Activated CD4-positive, alpha-beta T cell treated with anti-CD3 and anti-CD28 coated beads, Interleukin-2, amount 50 U/mL, for 4 hours (primary cell): Measurements from ENCODE around the gene DNASE1L3.
"Not testable (repeated sequence)": the region's sequence is repeated elsewhere in the genome, so short reads cannot be mapped to it uniquely, and the experiment has no call there.

Experiments
- DNase-seq, 2 experiments: peaks; one replicate each; pipeline ENCODE4 v3.0.0-alpha.2; 2020

Gene DNASE1L3

DNA sequence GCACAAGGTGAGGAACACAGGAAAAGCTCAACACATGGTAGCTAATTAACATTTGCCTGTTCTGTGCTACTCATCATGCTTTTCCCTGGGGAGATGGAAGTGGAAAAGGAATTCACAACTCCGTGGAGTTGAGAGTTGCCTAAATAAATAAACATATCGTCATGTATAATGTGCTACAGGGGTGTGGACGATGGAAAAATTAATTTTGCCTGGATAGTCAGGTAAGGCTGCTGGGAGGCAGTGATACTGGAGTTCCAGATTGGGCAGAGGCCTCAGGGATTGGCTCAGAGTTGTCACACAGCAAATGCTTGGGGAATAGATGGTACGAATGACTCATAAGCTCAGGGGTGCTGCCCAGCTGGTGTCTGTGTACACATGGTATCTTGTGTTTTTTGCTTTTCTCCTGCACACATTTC is 23.8 kb upstream of the DNASE1L3 start:
- no peak for DNase-seq

DNA sequence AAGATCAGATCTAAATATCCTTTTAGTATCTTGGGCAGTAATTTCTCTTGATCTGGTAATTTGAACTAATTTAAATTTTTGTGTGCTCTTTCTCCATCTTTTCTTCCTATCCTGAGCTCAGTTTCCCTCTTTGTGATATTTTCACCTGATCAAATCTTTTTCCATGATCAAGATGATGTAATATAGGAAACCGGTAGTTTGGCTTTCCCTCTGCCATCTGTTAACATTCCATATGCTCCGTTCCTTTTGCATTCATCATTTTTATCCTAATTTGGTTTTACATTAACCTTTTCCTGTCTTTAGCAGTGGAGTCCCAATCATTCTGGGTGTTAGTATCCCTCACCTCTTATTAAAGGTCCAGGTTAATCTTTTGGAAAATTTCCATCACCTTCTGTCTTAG is 20.9 kb upstream of the DNASE1L3 start:
- no peak for DNase-seq

DNA sequence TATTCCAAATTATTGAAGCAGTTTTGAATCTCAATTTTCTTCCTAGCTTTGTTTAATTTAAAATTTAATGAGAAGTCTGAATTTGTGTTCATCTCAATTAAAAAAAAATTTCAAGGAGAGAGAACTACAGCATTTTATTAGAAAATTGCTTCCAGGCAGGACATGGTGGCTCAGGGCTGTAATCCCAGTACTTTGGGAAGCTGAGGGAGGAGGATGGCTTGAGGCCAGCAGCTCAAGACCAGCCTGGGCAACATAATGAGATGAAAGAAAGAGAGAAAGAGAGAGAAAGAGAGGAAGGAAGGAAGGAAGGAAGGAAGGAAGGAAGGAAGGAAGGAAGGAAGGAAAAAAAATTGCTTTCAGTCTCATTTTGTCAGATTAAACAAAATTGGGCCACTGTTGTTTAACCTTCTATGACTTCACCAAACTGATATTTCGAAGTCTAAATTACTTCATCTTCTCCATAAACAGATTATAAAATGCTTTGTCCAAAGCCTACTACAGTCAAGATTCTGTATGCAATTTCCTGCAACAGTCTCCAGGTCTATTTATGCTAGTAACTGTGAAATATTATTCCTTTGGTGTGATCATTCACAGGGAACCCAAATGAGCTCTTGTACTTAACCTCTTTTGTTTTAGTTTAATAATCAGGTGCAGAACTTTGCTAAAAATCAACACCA is 20.2 kb upstream of the DNASE1L3 start:
- DNase-seq: no peak

DNA sequence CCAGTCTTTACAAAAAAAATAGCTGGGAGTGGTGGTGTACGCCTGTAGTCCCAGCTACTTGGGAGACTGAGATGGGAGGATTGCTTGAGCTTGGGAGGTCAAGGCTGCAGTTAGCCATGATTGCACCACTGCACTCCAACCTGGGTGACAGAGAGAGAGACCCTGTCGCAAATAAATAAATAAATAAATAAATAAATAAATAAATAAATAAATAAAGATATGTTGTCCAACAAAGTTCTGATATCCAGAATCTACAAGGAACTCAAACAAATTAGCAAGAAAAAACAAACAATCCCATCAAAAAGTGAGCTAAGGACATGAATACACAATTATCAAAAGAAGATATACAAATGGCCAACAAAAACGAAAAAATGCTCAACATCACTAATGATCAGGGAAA is 17.2 kb upstream of the DNASE1L3 start:
- DNase-seq: not testable (repeated sequence)

DNA sequence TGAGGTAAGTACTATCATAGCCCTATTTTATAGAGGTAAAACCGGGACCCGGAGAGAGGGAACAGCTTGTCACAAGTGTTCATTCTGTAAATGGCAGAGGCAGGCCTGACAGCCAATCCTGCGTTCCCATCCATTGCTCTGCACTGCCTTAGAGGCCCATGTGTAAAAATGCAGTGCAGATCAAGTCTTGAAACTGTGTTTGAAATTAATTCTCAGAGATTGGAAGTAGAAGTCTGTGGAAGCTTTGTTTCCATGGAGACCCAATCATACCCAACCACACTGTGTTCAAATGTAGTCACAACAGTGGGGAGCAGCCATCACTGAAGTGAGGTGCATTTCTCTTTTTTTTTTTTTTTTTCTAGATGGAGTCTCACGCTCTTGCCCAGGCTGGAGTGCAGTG is 13.1 kb upstream of the DNASE1L3 start:
- no peak for DNase-seq

DNA sequence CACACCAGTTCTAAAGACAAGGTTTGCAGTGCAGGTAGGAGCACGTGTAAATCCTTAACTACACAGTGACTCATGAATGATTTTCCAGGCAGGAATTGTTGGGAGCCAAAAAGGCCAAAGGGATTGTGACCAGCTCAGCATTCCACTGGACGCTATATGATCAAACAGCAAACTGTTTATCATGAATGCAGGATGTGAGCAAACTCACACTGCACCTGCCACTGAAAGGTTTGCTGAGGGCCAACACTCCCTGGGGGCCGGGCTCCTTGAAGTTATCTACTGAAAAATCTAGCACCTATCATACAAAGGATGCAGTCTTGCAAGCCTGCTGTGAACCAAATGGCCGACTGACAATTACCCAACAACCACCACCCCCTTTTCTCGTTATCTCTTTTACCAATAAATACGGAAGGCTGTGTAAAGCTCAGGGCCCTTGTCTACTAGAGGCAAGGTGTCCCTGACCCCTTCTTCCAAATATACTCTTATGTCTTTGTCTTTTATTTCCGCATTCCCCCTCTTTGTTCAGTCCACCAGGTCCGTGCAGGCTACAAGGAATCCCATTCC is 11.5 kb upstream of the DNASE1L3 start:
- DNase-seq: no peak

DNA sequence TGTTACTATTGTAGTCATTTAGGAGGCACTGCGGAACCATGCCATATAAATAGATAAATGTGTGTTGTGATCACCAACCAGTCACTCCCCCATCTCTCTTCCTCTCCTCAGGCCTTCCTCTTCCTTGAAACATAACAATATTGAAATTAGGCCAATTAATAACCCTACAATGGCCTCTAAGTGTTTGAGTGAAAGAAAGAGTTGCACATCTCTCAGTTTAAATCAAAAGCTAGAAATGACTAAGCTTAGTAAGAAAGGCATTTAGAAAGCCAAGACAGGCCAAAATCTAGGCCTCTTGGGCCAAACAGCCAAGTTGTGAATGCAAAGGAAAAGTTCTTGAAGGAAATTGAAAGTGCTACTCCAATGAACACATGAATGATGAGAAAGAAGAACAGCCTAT is 8.1 kb upstream of the DNASE1L3 start:
- DNase-seq: no peak

DNA sequence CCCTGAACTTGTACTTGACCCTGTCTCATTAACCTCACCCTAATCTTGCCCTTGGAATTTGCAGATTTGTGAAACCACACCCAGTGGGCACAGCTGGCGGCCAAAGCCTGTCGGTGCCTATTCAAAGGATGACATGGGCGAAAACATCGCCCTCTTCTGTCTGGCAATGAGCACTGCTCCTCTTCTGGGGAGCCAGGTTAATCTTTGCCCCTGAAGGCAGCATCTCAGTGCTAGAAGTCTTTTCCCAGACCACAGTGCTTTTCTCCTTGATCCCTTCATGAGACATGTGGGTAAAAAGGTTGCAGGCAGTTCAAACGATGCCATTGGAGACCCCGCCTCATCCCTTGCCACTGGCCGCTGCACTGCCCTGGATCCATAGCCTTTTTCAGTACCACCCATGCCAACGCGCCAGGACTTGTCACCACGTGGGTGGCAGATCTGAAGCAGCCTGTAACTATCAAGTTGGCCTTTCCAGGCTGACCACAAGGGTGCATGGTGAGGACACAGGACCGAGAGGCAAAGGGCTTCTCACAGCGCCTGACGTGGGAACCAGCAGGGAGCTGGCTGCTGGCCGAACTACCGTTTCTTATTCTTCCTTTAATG is 6.5 kb upstream of the DNASE1L3 start:
- DNase-seq: peak; percentile 34 to 39

DNA sequence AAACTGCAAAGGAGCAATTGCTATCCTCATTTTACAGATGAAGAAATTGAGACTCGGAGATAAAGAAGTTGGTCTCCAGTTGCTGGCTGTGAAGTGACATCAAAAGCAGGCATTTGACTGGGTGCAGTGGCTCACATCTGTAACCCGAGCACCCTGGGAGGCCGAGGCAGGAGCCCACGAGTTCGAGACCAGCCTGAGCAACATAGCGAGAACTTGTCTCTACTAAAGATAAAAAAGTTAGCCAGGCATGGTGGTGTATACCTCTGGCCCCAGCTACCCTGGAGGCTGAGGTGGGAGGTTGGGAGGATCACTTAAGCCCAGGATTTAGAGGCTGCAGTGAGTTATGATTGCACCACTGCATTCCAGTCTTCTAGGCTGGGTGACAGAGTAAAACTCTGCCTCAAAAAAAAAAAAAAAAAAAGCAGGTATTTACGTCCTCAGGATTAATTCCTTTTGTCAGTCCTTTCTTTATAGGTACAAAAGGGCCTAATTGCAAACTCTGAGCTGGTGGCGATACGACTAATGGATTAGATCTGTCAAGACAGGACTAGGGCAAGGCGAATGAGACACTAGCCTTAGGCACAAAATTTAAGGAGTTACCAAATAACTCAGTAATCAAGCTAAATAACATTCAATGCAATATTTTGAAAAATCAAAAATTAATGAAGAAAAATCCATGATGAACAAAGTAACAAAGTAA is 5.9 kb upstream of the DNASE1L3 start:
- no peak for DNase-seq

DNA sequence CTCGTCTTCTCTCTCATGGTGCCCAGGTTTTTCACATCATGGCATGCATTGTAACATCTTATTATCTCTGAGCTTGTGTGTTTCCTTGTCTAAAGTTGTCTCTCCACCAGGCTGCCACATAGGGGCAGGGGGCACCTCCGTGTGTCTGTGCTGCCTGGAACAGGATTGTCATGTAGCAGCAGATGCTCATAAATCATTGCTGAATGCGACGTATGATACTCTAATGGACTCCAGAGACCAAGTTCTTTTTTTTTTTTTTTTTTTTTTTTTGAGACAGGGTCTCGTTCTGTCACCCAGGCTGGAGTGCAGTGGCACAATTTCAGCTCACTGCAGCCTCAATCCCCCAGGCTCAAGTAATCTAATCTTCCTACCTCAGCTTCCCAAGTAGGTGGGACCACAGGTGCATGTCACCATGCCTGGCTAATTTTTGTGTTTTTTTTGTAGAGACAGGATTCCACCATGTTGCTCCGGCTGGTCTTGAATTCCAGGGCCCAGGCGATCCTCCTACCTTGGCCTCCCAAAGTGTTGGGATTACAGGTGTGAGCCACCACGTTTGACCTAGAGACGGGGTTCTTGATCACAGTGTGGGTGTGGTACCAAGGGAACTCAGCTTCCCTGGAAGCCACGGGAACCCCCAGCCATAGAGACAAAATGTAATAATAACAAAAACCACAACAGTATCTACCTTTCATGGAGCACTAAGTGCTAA is 4.7 kb upstream of the DNASE1L3 start:
- no peak for DNase-seq

DNA sequence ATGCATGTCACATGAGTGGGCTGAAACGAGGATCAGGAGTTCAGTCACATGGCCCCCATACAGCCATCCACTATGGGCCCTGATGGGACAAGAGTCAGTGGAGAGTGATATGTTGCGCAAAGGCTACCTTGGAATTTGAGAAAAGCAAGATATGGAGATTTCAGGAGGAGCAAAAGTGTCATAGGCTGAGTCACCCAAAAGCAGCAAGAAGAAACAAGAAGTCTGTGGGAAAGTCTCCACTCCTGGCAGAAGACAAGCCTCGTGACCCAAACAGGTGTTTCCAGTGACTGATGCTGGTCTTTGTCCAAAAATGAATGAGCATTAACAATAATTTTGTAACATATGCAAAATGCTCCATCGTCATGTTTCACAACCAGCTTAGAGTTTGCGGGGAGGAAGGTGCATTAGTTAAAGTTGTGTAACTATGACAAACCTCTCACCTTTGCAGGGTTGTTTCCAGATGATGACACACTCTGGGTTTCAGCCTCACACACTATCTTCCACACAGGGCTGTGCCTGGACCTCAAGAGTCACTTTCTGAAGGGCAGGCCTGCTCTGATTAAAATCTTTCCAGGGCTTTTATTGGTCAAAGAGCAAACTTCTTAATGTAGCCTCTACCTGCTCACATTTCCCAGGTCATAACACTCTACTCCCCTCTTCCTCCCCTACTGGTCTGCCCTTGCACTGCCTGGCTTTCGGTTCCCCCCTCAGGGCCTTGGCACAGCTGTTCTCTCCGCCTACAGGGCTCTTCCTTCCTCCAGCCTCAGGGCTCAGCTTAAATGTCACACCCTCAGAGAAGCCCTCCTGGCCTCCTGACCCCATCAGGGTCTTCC is 3.9 kb upstream of the DNASE1L3 start:
- DNase-seq: no peak

DNA sequence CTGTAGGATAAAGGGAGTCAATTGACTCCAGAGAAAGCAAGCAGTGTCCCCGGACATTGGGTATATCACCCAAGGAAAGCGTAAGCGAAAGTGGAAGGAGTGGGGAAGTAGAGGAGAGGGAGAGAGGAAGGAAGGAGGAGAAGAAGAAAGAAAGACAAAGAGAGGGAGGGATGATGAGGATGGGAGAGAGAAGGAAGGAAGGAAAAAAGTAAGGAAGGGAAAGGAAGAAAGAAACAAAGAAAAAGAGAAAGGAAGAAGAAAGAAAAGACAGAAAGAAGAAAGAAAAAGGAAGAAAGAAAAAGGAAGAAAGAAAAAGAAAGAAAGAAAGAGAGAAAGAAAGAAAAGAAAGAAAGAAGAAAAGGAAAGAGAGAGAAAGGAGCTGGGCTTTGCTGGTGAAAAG is 839 bp downstream of the DNASE1L3 start:
- DNase-seq: no peak

DNA sequence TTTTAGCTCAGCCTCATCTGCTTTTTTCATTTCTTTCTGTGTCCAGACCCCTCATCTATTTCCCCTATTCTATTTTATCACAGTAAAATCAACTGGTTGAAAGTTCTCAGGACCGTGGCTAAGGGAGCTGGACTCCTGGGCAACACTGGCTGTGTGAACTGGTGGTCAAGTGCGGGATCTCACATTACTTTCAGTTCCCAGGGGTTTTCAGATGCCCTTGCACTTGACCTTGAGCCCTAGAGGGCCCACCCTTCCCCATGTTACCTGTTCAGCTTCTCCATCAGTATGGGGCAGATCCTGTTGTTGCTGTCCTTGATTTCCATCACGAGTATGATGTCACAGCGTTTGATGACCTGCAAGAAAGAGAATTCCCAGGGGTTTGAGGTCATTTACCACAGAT is 2.8 kb downstream of the DNASE1L3 start:
- DNase-seq: no peak

DNA sequence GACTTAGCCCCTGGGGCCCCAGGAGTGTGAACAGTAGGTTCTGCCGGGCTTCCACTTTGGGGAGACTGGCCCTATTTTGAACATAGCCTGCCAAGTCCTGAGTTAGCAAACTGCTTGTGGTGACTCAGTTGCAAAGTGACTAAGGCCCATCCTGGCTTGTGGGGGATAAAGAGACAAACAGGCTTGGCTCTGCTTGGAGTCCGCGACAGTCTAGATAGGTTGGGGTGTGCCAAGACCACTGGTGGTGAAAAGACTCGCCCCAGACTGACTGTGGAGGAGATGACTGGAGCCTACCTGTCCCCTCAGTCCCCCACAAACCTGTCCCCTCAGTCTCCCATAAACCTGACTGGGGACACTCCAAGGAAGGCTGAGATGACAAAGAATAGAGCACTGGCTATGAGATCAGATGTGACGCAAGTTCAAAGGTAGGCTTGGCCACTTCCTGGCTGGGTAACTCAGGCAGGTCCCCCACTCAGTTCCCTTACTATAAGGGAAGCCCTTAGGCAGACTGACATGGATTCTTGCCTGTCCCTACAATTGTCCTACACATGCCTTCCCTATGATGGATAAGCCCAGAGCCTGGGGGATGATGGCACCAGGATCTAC is 4.3 kb downstream of the DNASE1L3 start:
- no peak for DNase-seq

DNA sequence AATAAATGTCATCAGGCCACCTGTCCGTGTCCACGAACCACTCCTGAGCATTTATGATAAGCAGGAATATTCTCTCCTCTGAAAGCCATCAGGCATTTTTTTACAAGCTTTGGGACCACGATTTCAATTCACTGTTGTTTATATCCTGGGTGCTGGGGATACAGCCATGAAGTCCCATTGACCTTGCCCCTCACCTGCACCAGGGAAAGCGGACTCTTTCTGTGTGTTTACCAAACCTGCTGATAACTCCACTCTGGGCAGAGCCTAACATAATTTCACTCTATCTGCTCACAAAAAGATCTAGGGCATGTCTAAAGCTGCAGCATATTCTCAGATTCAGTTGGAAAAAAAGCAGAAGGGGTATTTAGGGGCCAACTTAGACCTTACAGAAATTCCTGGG is 4.8 kb downstream of the DNASE1L3 start:
- DNase-seq: no peak

DNA sequence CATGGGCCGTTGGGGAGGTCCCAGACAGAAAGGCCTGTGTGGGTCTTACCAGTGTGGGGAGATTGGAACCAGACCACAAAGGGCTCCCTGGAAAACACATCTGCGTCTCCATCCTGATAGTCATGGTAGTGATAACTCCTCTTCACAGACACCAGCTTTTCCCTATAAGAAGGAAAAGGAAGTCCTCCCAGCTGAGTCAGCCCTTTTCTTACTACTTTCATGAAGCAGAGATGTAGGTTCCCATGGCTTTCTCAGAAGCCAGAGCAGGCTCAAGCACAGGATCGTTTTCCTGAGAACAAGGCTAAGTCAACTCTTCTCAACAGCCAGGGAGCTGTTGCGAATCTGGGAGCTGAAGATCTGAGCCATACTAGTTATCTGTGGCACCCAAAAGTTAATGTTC is 6.1 kb downstream of the DNASE1L3 start:
- DNase-seq: no peak

DNA sequence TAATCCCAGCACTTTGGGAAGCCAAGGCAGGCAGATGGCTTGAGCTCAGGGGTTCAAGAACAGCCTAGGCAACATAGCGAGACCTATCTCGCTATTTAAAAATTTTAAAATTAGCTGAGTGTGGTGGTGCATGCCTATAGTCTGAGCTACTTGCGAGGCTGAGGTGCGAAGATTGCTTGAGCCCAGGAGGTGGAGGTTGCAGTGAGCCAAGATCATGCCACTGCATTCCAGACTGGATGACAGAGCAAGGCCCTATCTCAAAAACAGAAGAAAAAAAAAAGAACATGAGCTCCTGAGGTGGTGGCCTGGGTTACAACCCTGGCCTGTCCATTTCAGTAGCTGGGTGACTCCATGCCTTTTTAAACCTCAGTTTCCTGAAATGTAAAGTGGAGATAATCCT is 7.2 kb downstream of the DNASE1L3 start:
- no peak for DNase-seq

DNA sequence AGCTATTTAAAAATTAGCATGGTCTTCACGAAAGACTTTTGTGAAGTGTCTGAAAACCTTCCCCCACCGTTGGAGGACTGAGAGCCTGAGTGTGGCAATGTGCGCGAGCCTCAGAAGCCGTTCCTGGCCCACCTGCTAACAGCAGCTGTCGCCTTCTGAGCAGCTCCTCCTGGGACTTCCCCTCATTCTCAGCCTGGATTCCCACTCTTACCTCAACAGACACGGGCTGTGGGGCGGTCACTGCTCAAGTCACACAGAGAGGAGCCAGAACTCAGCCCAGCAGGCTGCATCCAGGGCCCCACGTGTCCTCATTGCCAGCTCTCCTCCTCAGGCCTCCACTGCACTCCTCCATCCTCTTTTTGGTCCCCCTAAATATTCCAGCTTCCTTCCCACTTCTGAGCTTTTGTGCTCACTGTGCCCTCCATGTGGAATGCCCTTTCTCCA is 7.8 kb downstream of the DNASE1L3 start:
- DNase-seq: no peak

DNA sequence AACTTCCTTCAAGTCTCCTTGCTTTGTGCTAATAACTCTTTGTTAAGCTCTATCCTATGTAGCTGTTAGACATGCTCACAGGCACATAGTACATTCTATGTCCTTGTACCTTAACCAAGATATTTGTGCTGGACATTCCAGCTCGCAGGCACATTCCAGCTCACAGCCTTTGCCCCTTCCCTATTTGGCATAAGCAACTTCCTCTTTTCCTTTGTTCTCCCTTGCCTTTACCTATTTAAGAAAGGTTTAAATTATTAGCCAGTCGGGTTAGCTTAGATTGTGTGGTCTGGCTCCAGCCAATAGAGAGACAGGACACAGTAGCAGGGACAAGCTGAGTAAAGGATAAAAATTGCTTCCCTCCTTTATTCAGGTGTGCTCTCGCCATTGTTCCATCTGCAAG is 9.3 kb downstream of the DNASE1L3 start:
- not testable (repeated sequence) for DNase-seq

DNA sequence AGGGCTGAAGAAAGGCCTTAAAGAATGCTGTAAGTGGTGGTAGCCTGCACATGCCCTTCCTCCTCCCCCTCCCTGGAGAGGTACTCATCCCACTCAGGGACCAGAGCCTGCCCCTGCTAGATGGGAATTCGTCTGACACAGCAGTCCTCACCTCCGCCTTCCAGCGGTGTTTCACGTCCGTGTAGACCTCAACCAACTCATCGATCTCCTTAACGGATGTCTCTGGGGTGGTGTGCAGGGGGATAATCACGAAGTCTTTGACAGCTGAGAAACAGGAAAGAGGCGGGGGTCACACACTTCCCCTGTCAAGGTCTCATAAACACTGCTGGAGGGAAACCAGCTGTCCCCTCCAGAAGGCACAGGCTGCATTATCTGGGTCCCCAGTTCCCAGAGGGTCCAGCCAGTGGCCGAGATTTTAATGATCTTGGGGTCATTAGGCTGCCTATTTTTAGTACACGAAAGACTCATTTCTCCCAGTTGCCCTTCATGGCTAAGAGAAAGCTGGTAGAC is 9.9 kb downstream of the DNASE1L3 start:
- no peak for DNase-seq

DNA sequence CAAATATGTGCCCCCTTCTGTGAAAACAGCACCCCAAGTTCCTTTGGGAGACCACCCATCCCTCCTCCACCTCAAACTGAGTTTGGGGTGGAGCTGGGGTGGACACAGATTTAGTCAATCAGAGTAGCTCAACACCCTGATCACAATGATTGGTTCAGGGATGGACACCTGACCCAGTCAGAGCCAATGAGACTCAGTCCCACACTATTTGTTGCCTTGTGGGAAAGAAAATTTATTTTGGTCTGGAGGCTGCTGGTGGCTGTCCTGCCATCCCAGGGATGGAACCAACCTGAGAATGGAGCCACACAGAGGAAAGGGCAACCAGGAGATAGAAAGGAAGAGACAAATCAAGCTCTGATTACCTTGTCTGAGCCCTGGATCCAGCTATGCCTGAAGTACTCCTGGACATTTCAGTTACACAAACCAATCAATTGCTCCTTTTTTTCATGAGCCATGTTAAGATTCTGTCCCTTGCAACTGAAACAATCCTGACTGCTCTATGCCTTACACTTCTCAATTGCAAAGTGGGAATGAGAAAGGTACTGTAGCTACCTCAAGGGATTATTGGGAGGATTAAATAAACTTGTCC is 10.6 kb downstream of the DNASE1L3 start:
- no peak for DNase-seq
